ENCODE data around the gene TEX30.

- TF ChIP-seq, protein P1, sequence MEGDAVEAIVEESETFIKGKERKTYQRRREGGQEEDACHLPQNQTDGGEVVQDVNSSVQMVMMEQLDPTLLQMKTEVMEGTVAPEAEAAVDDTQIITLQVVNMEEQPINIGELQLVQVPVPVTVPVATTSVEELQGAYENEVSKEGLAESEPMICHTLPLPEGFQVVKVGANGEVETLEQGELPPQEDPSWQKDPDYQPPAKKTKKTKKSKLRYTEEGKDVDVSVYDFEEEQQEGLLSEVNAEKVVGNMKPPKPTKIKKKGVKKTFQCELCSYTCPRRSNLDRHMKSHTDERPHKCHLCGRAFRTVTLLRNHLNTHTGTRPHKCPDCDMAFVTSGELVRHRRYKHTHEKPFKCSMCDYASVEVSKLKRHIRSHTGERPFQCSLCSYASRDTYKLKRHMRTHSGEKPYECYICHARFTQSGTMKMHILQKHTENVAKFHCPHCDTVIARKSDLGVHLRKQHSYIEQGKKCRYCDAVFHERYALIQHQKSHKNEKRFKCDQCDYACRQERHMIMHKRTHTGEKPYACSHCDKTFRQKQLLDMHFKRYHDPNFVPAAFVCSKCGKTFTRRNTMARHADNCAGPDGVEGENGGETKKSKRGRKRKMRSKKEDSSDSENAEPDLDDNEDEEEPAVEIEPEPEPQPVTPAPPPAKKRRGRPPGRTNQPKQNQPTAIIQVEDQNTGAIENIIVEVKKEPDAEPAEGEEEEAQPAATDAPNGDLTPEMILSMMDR (IDR thresholded peaks at IDR 0.05): no peak
- TF ChIP-seq FOSB (CRISPR knock-in tag; IDR thresholded peaks at IDR 0.05) (no peak), BHLHE40 (IDR thresholded peaks at IDR 0.05; ENCODE audit: low read depth, low read length) (no peak), JUN (IDR thresholded peaks at IDR 0.05) (no peak), SREBF2 (IDR thresholded peaks at IDR 0.05) (no peak), ZSCAN20 (CRISPR knock-in tag; IDR thresholded peaks at IDR 0.05) (no peak), RNF2 (IDR thresholded peaks at IDR 0.05; ENCODE audit: borderline replicate concordance, low read depth) (no peak), CBX2 (IDR thresholded peaks at IDR 0.05; ENCODE audit: borderline replicate concordance, low read depth) (no peak), POLR2A (IDR thresholded peaks at IDR 0.05; ENCODE audit: low read length) (no peak), NPAS2 (CRISPR knock-in tag; IDR thresholded peaks at IDR 0.05; ENCODE audit: borderline replicate concordance) (no peak), EHMT2 (IDR thresholded peaks at IDR 0.05; ENCODE audit: low read depth) (no peak), JUNB (IDR thresholded peaks at IDR 0.05) (no peak), CHD2 (IDR thresholded peaks at IDR 0.05; ENCODE audit: low read length, partially characterized antibody) (no peak)
Measured at GRCh38 chr13:102781591-102781990, 8.0 kb upstream of the TEX30 start.

All from A549 (cell line).